GM18867 (cell line): ENCODE measurements around the gene LILRA1.
"Not testable (repeated sequence)": the region's sequence is repeated elsewhere in the genome, so short reads cannot be mapped to it uniquely, and the experiment has no call there.

Experiments used
- ATAC-seq: cut with Tn5 transposase; IDR thresholded peaks from one replicate; pipeline ENCODE4 v1.9.1; 2021; ENCODE audit warnings: mild to moderate bottlenecking, moderate library complexity; ENCODE audit not compliant: unreplicated experiment

LILRA1 gene

GRCh38 chr19:54593445-54593844 is at the start of gene LILRA1:
Gene LILRA1 (plus strand): TSS chr19:54593632. CDS start chr19:54594245, 613 bp downstream.
- ATAC-seq: not testable (repeated sequence)

- ATAC-seq: no peak
These were observed 44.6 kb upstream of the LILRA1 start for GRCh38 chr19:54548806-54549205.

GRCh38 chr19:54549224-54549623 is 44.2 kb upstream of the LILRA1 start:
- no peak for ATAC-seq

GRCh38 chr19:54551293-54551692 is 42.1 kb upstream of the LILRA1 start:
- no peak for ATAC-seq

GRCh38 chr19:54551950-54552912 is 41.2 kb upstream of the LILRA1 start:
- no peak for ATAC-seq

- no peak for ATAC-seq
These were observed 40.5 kb upstream of the LILRA1 start for GRCh38 chr19:54552913-54553310.

- ATAC-seq: no peak
These were observed 39.4 kb upstream of the LILRA1 start for GRCh38 chr19:54554006-54554405.

- ATAC-seq: no peak
These were observed 38.5 kb upstream of the LILRA1 start for GRCh38 chr19:54554896-54555295.

- ATAC-seq: peak; percentile 56
These were observed 37.2 kb upstream of the LILRA1 start for GRCh38 chr19:54556194-54556593.

GRCh38 chr19:54558339-54558738 is 35.1 kb upstream of the LILRA1 start:
- ATAC-seq: no peak

- no peak for ATAC-seq
These were observed 32.5 kb upstream of the LILRA1 start for GRCh38 chr19:54560881-54561385.

GRCh38 chr19:54561840-54562239 is 31.6 kb upstream of the LILRA1 start:
- ATAC-seq: no peak

- ATAC-seq: not testable (repeated sequence)
These were observed 30.2 kb upstream of the LILRA1 start for GRCh38 chr19:54563206-54563605.

- ATAC-seq: no peak
These were observed 23.1 kb upstream of the LILRA1 start for GRCh38 chr19:54570316-54570715.

GRCh38 chr19:54571715-54572615 is 21.5 kb upstream of the LILRA1 start:
- not testable (repeated sequence) for ATAC-seq

- no peak for ATAC-seq
These were observed 20.6 kb upstream of the LILRA1 start for GRCh38 chr19:54572696-54573311.

GRCh38 chr19:54573330-54573872 is 20.0 kb upstream of the LILRA1 start, which contains the start of gene LILRA2:
Gene LILRA2 (plus strand): TSS chr19:54573790. CDS start chr19:54573879, 89 bp downstream.
- peak; percentile 57 for ATAC-seq

GRCh38 chr19:54574051-54574450 is 19.4 kb upstream of the LILRA1 start:
- ATAC-seq: no peak

GRCh38 chr19:54574527-54575056 is 18.8 kb upstream of the LILRA1 start:
- no peak for ATAC-seq

- not testable (repeated sequence) for ATAC-seq
These were observed 18.2 kb upstream of the LILRA1 start for GRCh38 chr19:54575205-54575604.
